Fibroblast of the aortic adventitia (primary cell): ENCODE data around the gene TARBP2. TPM values are rescaled to one million over a fixed set of nuclear protein-coding genes. Genes with fewer than 3 reads are reported as not detected.

Experiments
- DNase-seq: peaks from one replicate; pipeline ENCODE4 v3.0.0-alpha.2; 2010; ENCODE audit warnings: low read depth
- H3K4me3 ChIP-seq: 2 replicates; pipeline ENCODE4 v1.5.1; 2011; ENCODE audit warnings: low read depth, mild to moderate bottlenecking, control low read depth, low read length, moderate library complexity
- CTCF ChIP-seq: IDR thresholded peaks from 2 replicates; pipeline ENCODE4 v1.5.1; 2011; ENCODE audit warnings: mild to moderate bottlenecking, low read length, control low read depth, inconsistent platforms; ENCODE audit not compliant: insufficient read depth
- total RNA-seq: library from RNA; depleted of rRNA; stranded (reverse); fragments of >200 nt; gene quantifications from 2 replicates; pipeline ENCODE4 v1.2.3, GENCODE V29; 2012; ENCODE audit warnings: low replicate concordance

Gene TARBP2
- total RNA-seq, 1 donor: 32.4 TPM

- peak; percentile 84 for DNase-seq
These were observed 8.1 kb upstream of the TARBP2 start for GRCh38 chr12:53492830-53493609.

GRCh38 chr12:53493610-53494391 is 7.3 kb upstream of the TARBP2 start:
- H3K4me3 ChIP-seq: peak overlapping the region; percentile 65

More at GRCh38 chr12:53492830-53493609, 8.1 kb upstream of the TARBP2 start:
- H3K4me3 ChIP-seq: peak overlapping the region; percentile 65
- TF ChIP-seq CTCF: no peak

GRCh38 chr12:53495903-53496751 is 5.0 kb upstream of the TARBP2 start:
- peak; percentile 87 for DNase-seq
- TF ChIP-seq CTCF: no peak
- peak overlapping the region; percentile 55 for H3K4me3 ChIP-seq

More at GRCh38 chr12:53493610-53494391, 7.3 kb upstream of the TARBP2 start:
- no peak for DNase-seq
- TF ChIP-seq CTCF: no peak

- H3K4me3 ChIP-seq: peak overlapping the region; percentile 55
- DNase-seq: no peak
- no peak for TF ChIP-seq CTCF
These were observed 4.4 kb upstream of the TARBP2 start for GRCh38 chr12:53496752-53497032.

- no peak for TF ChIP-seq CTCF
- H3K4me3 ChIP-seq: peak overlapping the region; percentile 28
These were observed 3.6 kb upstream of the TARBP2 start for GRCh38 chr12:53497461-53497860.

GRCh38 chr12:53498235-53498630 is 2.9 kb upstream of the TARBP2 start:
- TF ChIP-seq CTCF: no peak
- peak overlapping the region; percentile 91 for H3K4me3 ChIP-seq
- no peak for DNase-seq

More at GRCh38 chr12:53497461-53497860, 3.6 kb upstream of the TARBP2 start:
- DNase-seq: no peak
